Activated naive CD4-positive, alpha-beta T cell treated with anti-CD3 and anti-CD28 coated beads for 36 hours (primary cell): ENCODE results near the gene EHD4. TPM values are rescaled to one million over a fixed set of nuclear protein-coding genes. Genes with fewer than 3 reads are reported as not detected.
A peak's percentile ranks its signal among the peaks of the same experiment; 100 is the strongest.

ENCODE experiments used
- CTCF ChIA-PET: fragments of 350-600 bp; sonication (Branson Sonifier 250); formaldehyde crosslinking; loops from one replicate; lab custom pipeline; 2021; ENCODE audit warnings: antibody characterized with exemption; lab: Charles Lee
- DNase-seq: peaks from one replicate; pipeline ENCODE4 v3.0.0-alpha.2; 2020
- H3K27ac Mint-ChIP-seq: one replicate; pipeline ENCODE4 v1.8.0; 2021; ENCODE audit warnings: mild to moderate bottlenecking, mixed read lengths
- H3K27me3 Mint-ChIP-seq: one replicate; pipeline ENCODE4 v1.8.0; 2021; ENCODE audit warnings: low read depth, mixed read lengths
- H3K36me3 Mint-ChIP-seq: one replicate; pipeline ENCODE4 v1.8.0; 2021; ENCODE audit warnings: low read depth, mixed read lengths
- H3K4me1 Mint-ChIP-seq: one replicate; pipeline ENCODE4 v1.8.0; 2021; ENCODE audit warnings: low read depth, mixed read lengths
- H3K4me3 Mint-ChIP-seq: one replicate; pipeline ENCODE4 v1.8.0; 2021; ENCODE audit warnings: mild to moderate bottlenecking, moderate library complexity, mixed read lengths
- H3K9me3 Mint-ChIP-seq: one replicate; pipeline ENCODE4 v1.8.0; 2021; ENCODE audit warnings: mixed read lengths
- intact Hi-C: fragments of 100-400 bp; cut with micrococcal nuclease; formaldehyde crosslinking; loops from one replicate; pipeline ENCODE4 v1.15.1; 2023
- total RNA-seq, 2 experiments: library from RNA; stranded (reverse); gene quantifications; one replicate each; pipeline ENCODE4 v1.2.3, GENCODE V29; 2021

The EHD4 gene
- total RNA-seq, 2 experiments from 2014 or later = 30.1 to 31.8 TPM

- no peaks in the 10 kb centered on the region for H3K4me1 Mint-ChIP-seq
Measured at GRCh38 chr15:41949401-41950126, 22.8 kb downstream of the EHD4 start.

GRCh38 chr15:41948490-41948889, 23.9 kb downstream of the EHD4 start:
- intact Hi-C loops = no loop called here
- Mint-ChIP-seq H3K27me3 (no peaks in the 10 kb centered on the region), H3K4me1 (no peaks in the 10 kb centered on the region), H3K9me3 (no peaks in the 10 kb centered on the region), H3K36me3 (peaks cover 10% of the 10 kb centered on the region), H3K4me3 (no peak overlapping the region), H3K27ac (no peak overlapping the region)
- DNase-seq = no peak
- CTCF ChIA-PET = no interaction called here

More at GRCh38 chr15:41949401-41950126, 22.8 kb downstream of the EHD4 start:
- no peaks in the 10 kb centered on the region for H3K9me3 Mint-ChIP-seq
- H3K27me3 Mint-ChIP-seq = no peaks in the 10 kb centered on the region
- DNase-seq = no peak
- peaks cover 12% of the 10 kb centered on the region for H3K36me3 Mint-ChIP-seq
- CTCF ChIA-PET = no interaction called here
- no peak overlapping the region for H3K27ac Mint-ChIP-seq
- intact Hi-C loops = no loop called here
- no peak overlapping the region for H3K4me3 Mint-ChIP-seq

- Mint-ChIP-seq H3K27ac (no peak overlapping the region), H3K9me3 (no peaks in the 10 kb centered on the region), H3K4me1 (no peaks in the 10 kb centered on the region), H3K4me3 (no peak overlapping the region), H3K36me3 (peaks cover 9% of the 10 kb centered on the region), H3K27me3 (no peaks in the 10 kb centered on the region)
- no peak for DNase-seq
- CTCF ChIA-PET = no interaction called here
- intact Hi-C loops = no loop called here
Measured at GRCh38 chr15:41946970-41947369, 25.4 kb downstream of the EHD4 start.

GRCh38 chr15:41945731-41946130, 26.6 kb downstream of the EHD4 start:
- Mint-ChIP-seq H3K4me1 (peaks cover 5% of the 10 kb centered on the region), H3K27me3 (no peaks in the 10 kb centered on the region), H3K36me3 (peaks cover 10% of the 10 kb centered on the region), H3K4me3 (no peak overlapping the region), H3K27ac (no peak overlapping the region), H3K9me3 (no peaks in the 10 kb centered on the region)
- intact Hi-C loops = no loop called here
- CTCF ChIA-PET = interaction anchor here (1.1 kb wide), 1 partner anchor 172 kb away, joined by 4 read pairs; the partner anchor contains the start of gene MAPKBP1
- no peak for DNase-seq

GRCh38 chr15:41945221-41945620, 27.1 kb downstream of the EHD4 start:
- Mint-ChIP-seq H3K4me3 (no peak overlapping the region), H3K27ac (no peak overlapping the region), H3K27me3 (no peaks in the 10 kb centered on the region), H3K9me3 (no peaks in the 10 kb centered on the region), H3K36me3 (peaks cover 14% of the 10 kb centered on the region), H3K4me1 (peaks cover 10% of the 10 kb centered on the region)
- CTCF ChIA-PET = interaction anchor here (1.1 kb wide), 1 partner anchor 171 kb away, joined by 4 read pairs; the partner anchor contains the start of gene MAPKBP1
- DNase-seq = no peak
- intact Hi-C loops = no loop called here

GRCh38 chr15:41944313-41944940, 27.9 kb downstream of the EHD4 start:
- H3K36me3 Mint-ChIP-seq = peaks cover 15% of the 10 kb centered on the region
- H3K9me3 Mint-ChIP-seq = no peaks in the 10 kb centered on the region
- intact Hi-C loops = no loop called here
- CTCF ChIA-PET = no interaction called here
- no peak overlapping the region for H3K4me3 Mint-ChIP-seq
- H3K27ac Mint-ChIP-seq = peak overlapping the region; percentile 17
- DNase-seq = no peak
- peaks cover 14% of the 10 kb centered on the region for H3K4me1 Mint-ChIP-seq
- H3K27me3 Mint-ChIP-seq = no peaks in the 10 kb centered on the region

- no peaks in the 10 kb centered on the region for H3K9me3 Mint-ChIP-seq
- intact Hi-C loops = no loop called here
- CTCF ChIA-PET = no interaction called here
- H3K27ac Mint-ChIP-seq = no peak overlapping the region
- no peaks in the 10 kb centered on the region for H3K27me3 Mint-ChIP-seq
- peaks cover 15% of the 10 kb centered on the region for H3K36me3 Mint-ChIP-seq
- no peak overlapping the region for H3K4me3 Mint-ChIP-seq
- no peak for DNase-seq
- peaks cover 16% of the 10 kb centered on the region for H3K4me1 Mint-ChIP-seq
Measured at GRCh38 chr15:41943543-41944312, 28.6 kb downstream of the EHD4 start.

GRCh38 chr15:41942886-41943285, 29.5 kb downstream of the EHD4 start:
- intact Hi-C loops = no loop called here
- no peak for DNase-seq
- Mint-ChIP-seq H3K27ac (no peak overlapping the region), H3K27me3 (no peaks in the 10 kb centered on the region), H3K36me3 (peaks cover 15% of the 10 kb centered on the region), H3K4me3 (no peak overlapping the region), H3K4me1 (peaks cover 22% of the 10 kb centered on the region), H3K9me3 (no peaks in the 10 kb centered on the region)
- CTCF ChIA-PET = no interaction called here

- Mint-ChIP-seq H3K4me3 (no peak overlapping the region), H3K27ac (peak overlapping the region; percentile 16), H3K27me3 (no peaks in the 10 kb centered on the region), H3K9me3 (no peaks in the 10 kb centered on the region), H3K36me3 (peaks cover 17% of the 10 kb centered on the region), H3K4me1 (peaks cover 32% of the 10 kb centered on the region)
- CTCF ChIA-PET = interaction anchor here (0.6 to 0.7 kb wide), 2 partner anchors 66 to 110 kb away, joined by 3 read pairs; no protein-coding TSS in a partner anchor
- intact Hi-C loops = no loop called here
- DNase-seq = no peak
Measured at GRCh38 chr15:41941644-41942415, 30.5 kb downstream of the EHD4 start.

- Mint-ChIP-seq H3K27me3 (no peaks in the 10 kb centered on the region), H3K27ac (peak overlapping the region; percentile 63), H3K36me3 (peaks cover 21% of the 10 kb centered on the region), H3K4me1 (peaks cover 46% of the 10 kb centered on the region), H3K9me3 (peaks cover 3% of the 10 kb centered on the region), H3K4me3 (no peak overlapping the region)
- intact Hi-C loops = loop anchor here (1.0 kb wide), 2 partner anchors 31 to 249 kb away; no protein-coding TSS in a partner anchor
- CTCF ChIA-PET = interaction anchor here (1.0 kb wide), 2 partner anchors 11 to 26 kb away, joined by 3 to 4 read pairs; no protein-coding TSS in a partner anchor
- DNase-seq = peak; percentile 79
Measured at GRCh38 chr15:41940441-41940857, 31.9 kb downstream of the EHD4 start.

GRCh38 chr15:41939986-41940385, 32.4 kb downstream of the EHD4 start:
- Mint-ChIP-seq H3K4me1 (peaks cover 51% of the 10 kb centered on the region), H3K36me3 (peaks cover 21% of the 10 kb centered on the region), H3K27me3 (no peaks in the 10 kb centered on the region), H3K27ac (peak overlapping the region; percentile 63), H3K9me3 (peaks cover 3% of the 10 kb centered on the region), H3K4me3 (no peak overlapping the region)
- no peak for DNase-seq
- CTCF ChIA-PET = interaction anchor here (0.5 to 1.0 kb wide), 4 partner anchors 11 to 250 kb away, joined by 3 to 7 read pairs (median 4); no protein-coding TSS in a partner anchor
- intact Hi-C loops = loop anchor here (1.0 to 5.0 kb wide), 3 partner anchors 31 to 448 kb away; partner anchors contain the start of gene ITPKA
